Measurements from ENCODE around the gene CHRDL2.

- no peak for TF ChIP-seq CTCF (conservative IDR thresholded peaks at IDR 0.05; ENCODE audit: low read length)
- TF ChIP-seq EZH2phosphoT487 (IDR thresholded peaks at IDR 0.05; ENCODE audit: borderline replicate concordance, low read depth, low read length): no peak
These were observed 10.8 kb upstream of the CHRDL2 start for GRCh38 chr11:74742070-74742469.
